ENCODE measurements around the gene SLC35E2B. TPM values are rescaled to one million over a fixed set of nuclear protein-coding genes. Genes with fewer than 3 reads are reported as not detected.

SLC35E2B gene
- total RNA-seq, 4 donors from 2014 or later, result 63.4 to 202 (median 83.9) TPM

DNA sequence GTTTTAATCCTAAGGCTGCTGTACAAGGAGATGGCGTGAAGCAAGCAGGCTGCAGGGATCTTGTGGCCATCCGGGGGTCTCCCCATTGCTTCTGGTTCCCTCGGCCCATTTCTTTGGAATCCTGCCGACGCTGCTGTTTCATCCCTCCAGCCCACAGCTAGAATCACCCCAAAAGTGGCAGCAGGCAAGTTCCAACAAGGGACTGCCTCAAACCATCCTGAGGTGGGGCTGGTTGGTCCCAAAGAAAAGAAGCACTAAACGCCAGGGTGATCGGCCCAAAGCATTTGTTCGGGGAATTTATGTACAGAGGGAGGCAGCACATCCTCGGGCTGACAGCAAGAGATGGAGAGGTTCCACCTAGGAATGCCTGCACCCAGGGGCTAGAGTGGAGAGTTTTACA, 81.8 kb downstream of the SLC35E2B start:
- no peaks in the 10 kb centered on the region for H3K27me3 ChIP-seq
- no peaks in the 10 kb centered on the region for H3K9me3 ChIP-seq
- no peaks in the 10 kb centered on the region for H3K36me3 ChIP-seq
- DNase-seq, result no peak
- intact Hi-C loops (cut with DNase I; ENCODE audit: low total_unique reads), result no loop called here
- in situ Hi-C loops (cut with MboI; ENCODE audit: low pct_ligation_motif_present in 1 of 4, low pct_unique_long_range_greater_than_20kb in 1 of 4, low sequenced_read_pairs in 3 of 4), result no loop called here
- H3K4me1 ChIP-seq, result peaks cover 11 to 16% (median 14%) of the 10 kb centered on the region in 4 donors
- H3K4me3 ChIP-seq, result no peak overlapping the region
- 85 to 96% methylated on average over 4 to 9 of the region's 9 CpGs for WGBS, 2 donors (ENCODE audit: low coverage in 1 of 2)
- TF ChIP-seq, protein P1, sequence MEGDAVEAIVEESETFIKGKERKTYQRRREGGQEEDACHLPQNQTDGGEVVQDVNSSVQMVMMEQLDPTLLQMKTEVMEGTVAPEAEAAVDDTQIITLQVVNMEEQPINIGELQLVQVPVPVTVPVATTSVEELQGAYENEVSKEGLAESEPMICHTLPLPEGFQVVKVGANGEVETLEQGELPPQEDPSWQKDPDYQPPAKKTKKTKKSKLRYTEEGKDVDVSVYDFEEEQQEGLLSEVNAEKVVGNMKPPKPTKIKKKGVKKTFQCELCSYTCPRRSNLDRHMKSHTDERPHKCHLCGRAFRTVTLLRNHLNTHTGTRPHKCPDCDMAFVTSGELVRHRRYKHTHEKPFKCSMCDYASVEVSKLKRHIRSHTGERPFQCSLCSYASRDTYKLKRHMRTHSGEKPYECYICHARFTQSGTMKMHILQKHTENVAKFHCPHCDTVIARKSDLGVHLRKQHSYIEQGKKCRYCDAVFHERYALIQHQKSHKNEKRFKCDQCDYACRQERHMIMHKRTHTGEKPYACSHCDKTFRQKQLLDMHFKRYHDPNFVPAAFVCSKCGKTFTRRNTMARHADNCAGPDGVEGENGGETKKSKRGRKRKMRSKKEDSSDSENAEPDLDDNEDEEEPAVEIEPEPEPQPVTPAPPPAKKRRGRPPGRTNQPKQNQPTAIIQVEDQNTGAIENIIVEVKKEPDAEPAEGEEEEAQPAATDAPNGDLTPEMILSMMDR (IDR thresholded peaks at IDR 0.05), result no peak
- TF ChIP-seq POLR2AphosphoS5 (IDR thresholded peaks at IDR 0.05), result no peak
- TF ChIP-seq EP300 (IDR thresholded peaks at IDR 0.05; ENCODE audit: low read depth), result no peak
- no peak for TF ChIP-seq POLR2A (IDR thresholded peaks at IDR 0.05)
- H3K27ac ChIP-seq, result peak overlapping the region; percentile 10 to 39 (median 16)

DNA sequence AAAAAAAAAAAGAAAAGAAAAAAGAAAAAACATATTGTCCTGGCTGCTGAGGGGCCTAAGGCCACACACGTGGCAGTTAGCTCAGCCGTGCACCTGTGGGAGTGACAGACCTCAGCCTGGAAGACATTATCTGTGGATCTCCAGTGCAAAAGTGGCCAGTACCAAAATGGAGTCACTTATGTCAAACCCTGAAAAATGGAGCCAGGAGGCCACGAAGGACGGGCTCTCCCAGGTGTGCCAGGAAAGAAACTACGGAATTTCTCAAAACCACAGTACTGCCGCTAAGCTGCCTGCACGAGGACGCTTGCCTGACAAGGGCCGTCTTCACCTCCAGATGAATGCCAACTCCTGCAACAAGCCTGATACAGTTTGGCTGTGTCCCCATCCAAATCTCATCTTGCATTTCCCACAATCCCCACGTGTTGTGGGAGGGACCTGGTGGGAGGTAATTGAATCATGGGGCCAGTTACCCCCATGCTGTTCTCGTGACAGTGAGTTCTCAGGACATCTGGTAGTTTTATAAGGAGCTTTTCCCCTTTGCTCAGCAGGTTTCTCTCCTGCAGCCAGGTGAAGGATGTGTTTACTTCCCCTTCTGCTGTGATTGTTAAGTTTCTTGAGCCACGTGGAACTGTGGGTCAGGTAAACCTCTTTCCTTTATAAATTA, 82.6 kb downstream of the SLC35E2B start:
- no peaks in the 10 kb centered on the region for H3K36me3 ChIP-seq
- peaks cover 11 to 16% (median 14%) of the 10 kb centered on the region in 4 donors for H3K4me1 ChIP-seq
- no peak for DNase-seq
- H3K9me3 ChIP-seq, result no peaks in the 10 kb centered on the region
- TF ChIP-seq, protein P1 (IDR thresholded peaks at IDR 0.05), result no peak
- H3K4me3 ChIP-seq, result no peak overlapping the region
- in situ Hi-C loops (cut with MboI; ENCODE audit: low pct_ligation_motif_present in 1 of 4, low pct_unique_long_range_greater_than_20kb in 1 of 4, low sequenced_read_pairs in 3 of 4) (no loop called here), intact Hi-C loops (cut with DNase I; ENCODE audit: low total_unique reads) (no loop called here)
- no peak overlapping the region for H3K27ac ChIP-seq
- no peaks in the 10 kb centered on the region for H3K27me3 ChIP-seq
- WGBS, 2 donors (ENCODE audit: low coverage in 1 of 2), result 74% methylated on average over 12 of the region's 12 CpGs; no CpG with 5 or more reads in 1 of the 2 donors

Other genes starting within 250 kb of the SLC35E2B start
- 1 to 10 TPM in 1 of 4 donors, under 1 TPM in 2, not detected in 1; 0.75 to 1.3 (median 1.00) TPM for gene ATAD3C, start 243.1 kb downstream of the SLC35E2B start, total RNA-seq
- gene ATAD3B, start 221.0 kb downstream of the SLC35E2B start, total RNA-seq, result 100 to 1,000 TPM in 1 of 4 donors, 10 to 100 TPM in 3; 15.6 to 269 (median 39.2) TPM
- 10 to 100 TPM; 14.6 to 34.4 (median 20.4) TPM for gene ATAD3A, start 180.6 kb downstream of the SLC35E2B start, total RNA-seq
- 10 to 100 TPM in 1 of 4 donors, 1 to 10 TPM in 2, not detected in 1; 3.8 to 27.3 (median 4.2) TPM for gene TMEM240, start 152.2 kb downstream of the SLC35E2B start, total RNA-seq
- 100 to 1,000 TPM in 3 of 4 donors, 10 to 100 TPM in 1; 95.0 to 162 (median 136) TPM for gene SSU72, start 117.9 kb downstream of the SLC35E2B start, total RNA-seq
- 1 to 10 TPM; 1.5 to 4.6 (median 3.7) TPM for gene FNDC10, start 92.7 kb downstream of the SLC35E2B start, total RNA-seq
- gene MIB2, start 77.3 kb downstream of the SLC35E2B start, total RNA-seq, result 100 to 1,000 TPM in 3 of 4 donors, 10 to 100 TPM in 1; 94.2 to 346 (median 224) TPM
- gene MMP23B, start 60.6 kb downstream of the SLC35E2B start, total RNA-seq, result 10 to 100 TPM in 2 of 4 donors, 1 to 10 TPM in 2; 4.9 to 58.9 (median 9.9) TPM
- gene CDK11B, start 33.8 kb downstream of the SLC35E2B start, total RNA-seq, result 100 to 1,000 TPM in 1 of 4 donors, 10 to 100 TPM in 3; 28.4 to 183 (median 60.5) TPM
- gene CDK11A, start 31.6 kb upstream of the SLC35E2B start, total RNA-seq, result 100 to 1,000 TPM in 2 of 4 donors, 10 to 100 TPM in 2; 52.9 to 250 (median 161) TPM
- 100 to 1,000 TPM; 129 to 191 (median 152) TPM for gene NADK, start 85.7 kb upstream of the SLC35E2B start, total RNA-seq
- gene GNB1, start 198.3 kb upstream of the SLC35E2B start, total RNA-seq, result 100 to 1,000 TPM; 123 to 191 (median 174) TPM
- gene CALML6, start 222.5 kb upstream of the SLC35E2B start, total RNA-seq, result under 1 TPM in 1 of 4 donors, not detected in 3; 0.48 TPM
- 1 to 10 TPM in 3 of 4 donors, not detected in 1; 5.2 to 9.5 (median 5.3) TPM for gene TMEM52, start 226.5 kb upstream of the SLC35E2B start, total RNA-seq

Data from transverse colon (tissue), 4 donors.